ELR (cell line): Measurements from ENCODE around the gene AVL9.
"Not testable (repeated sequence)": the region's sequence is repeated elsewhere in the genome, so short reads cannot be mapped to it uniquely, and the experiment has no call there.

Experiments
- DNase-seq: peaks from one replicate; pipeline ENCODE4 v3.0.0-alpha.2; 2015; ENCODE audit warnings: low read depth

The AVL9 gene

GRCh38 chr7:32496052-32496813 lies 944 bp downstream of the AVL9 start:
- DNase-seq: peak; percentile 41

GRCh38 chr7:32499755-32500154 lies 4.5 kb downstream of the AVL9 start:
- not testable (repeated sequence) for DNase-seq

- not testable (repeated sequence) for DNase-seq
Observed at GRCh38 chr7:32500216-32500615, 4.9 kb downstream of the AVL9 start.

GRCh38 chr7:32500922-32501341 lies 5.6 kb downstream of the AVL9 start:
- peak; percentile 72 for DNase-seq

- DNase-seq: peak; percentile 89
Observed at GRCh38 chr7:32501522-32501921, 6.2 kb downstream of the AVL9 start.

GRCh38 chr7:32502728-32503127 lies 7.4 kb downstream of the AVL9 start:
- no peak for DNase-seq

- peak; percentile 96 for DNase-seq
Observed at GRCh38 chr7:32506266-32507054, 11.2 kb downstream of the AVL9 start.

GRCh38 chr7:32507414-32507813 lies 12.1 kb downstream of the AVL9 start:
- peak; percentile 50 for DNase-seq

- no peak for DNase-seq
Observed at GRCh38 chr7:32511791-32512190, 16.5 kb downstream of the AVL9 start.

GRCh38 chr7:32513210-32513609 lies 17.9 kb downstream of the AVL9 start:
- DNase-seq: no peak

- DNase-seq: no peak
Observed at GRCh38 chr7:32515890-32516550, 20.7 kb downstream of the AVL9 start.

GRCh38 chr7:32516551-32517100 lies 21.3 kb downstream of the AVL9 start:
- no peak for DNase-seq

- DNase-seq: peak; percentile 81
Observed at GRCh38 chr7:32518534-32519140, 23.3 kb downstream of the AVL9 start.

- DNase-seq: no peak
Observed at GRCh38 chr7:32519763-32520162, 24.5 kb downstream of the AVL9 start.

GRCh38 chr7:32522746-32523530 lies 27.6 kb downstream of the AVL9 start:
- no peak for DNase-seq

GRCh38 chr7:32524631-32525030 lies 29.3 kb downstream of the AVL9 start:
- DNase-seq: no peak

GRCh38 chr7:32525839-32526238 lies 30.6 kb downstream of the AVL9 start:
- DNase-seq: no peak

GRCh38 chr7:32531402-32531801 lies 36.1 kb downstream of the AVL9 start:
- no peak for DNase-seq

- DNase-seq: no peak
Observed at GRCh38 chr7:32532086-32532485, 36.8 kb downstream of the AVL9 start.

- no peak for DNase-seq
Observed at GRCh38 chr7:32532716-32533115, 37.4 kb downstream of the AVL9 start.
